Stimulated activated CD4-positive, alpha-beta T cell treated with anti-CD3 and anti-CD28 coated beads, Interleukin-1b, Interleukin-23, amount 100 ng/mL, for 4 hours (primary cell): ENCODE data around the gene NCK1.

Experiments used
- DNase-seq, 2 donors: peaks; one replicate each; pipeline ENCODE4 v3.0.0-alpha.2; 2020; ENCODE audit warnings: low read depth in 2 of 2

The NCK1 gene

GRCh38 chr3:136908297-136908696 is 46.3 kb downstream of the NCK1 start:
- DNase-seq = no peak

DNA sequence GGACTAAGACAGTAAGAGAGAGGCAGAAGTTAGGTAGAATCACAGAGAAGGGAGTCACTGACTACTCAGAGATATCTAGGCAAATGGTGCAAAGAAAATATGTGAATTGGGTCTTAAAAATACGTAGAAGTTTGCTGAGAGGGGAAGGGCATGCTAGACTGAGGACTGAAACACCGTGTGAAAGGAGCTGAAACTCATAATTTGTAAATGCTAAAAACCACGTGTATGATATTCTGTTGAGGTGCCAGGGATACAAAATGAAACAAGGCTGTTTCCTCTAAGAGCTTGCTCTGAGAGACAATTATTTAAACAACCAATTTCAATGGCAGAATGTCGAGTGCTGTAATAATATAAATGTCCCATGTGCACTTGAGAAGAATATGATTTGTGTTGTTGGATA is 47.2 kb downstream of the NCK1 start:
- no peak for DNase-seq

- no peak for DNase-seq
Measured at GRCh38 chr3:136910697-136911096, 48.7 kb downstream of the NCK1 start.

GRCh38 chr3:136913168-136913567 is 51.2 kb downstream of the NCK1 start:
- no peak for DNase-seq

DNA sequence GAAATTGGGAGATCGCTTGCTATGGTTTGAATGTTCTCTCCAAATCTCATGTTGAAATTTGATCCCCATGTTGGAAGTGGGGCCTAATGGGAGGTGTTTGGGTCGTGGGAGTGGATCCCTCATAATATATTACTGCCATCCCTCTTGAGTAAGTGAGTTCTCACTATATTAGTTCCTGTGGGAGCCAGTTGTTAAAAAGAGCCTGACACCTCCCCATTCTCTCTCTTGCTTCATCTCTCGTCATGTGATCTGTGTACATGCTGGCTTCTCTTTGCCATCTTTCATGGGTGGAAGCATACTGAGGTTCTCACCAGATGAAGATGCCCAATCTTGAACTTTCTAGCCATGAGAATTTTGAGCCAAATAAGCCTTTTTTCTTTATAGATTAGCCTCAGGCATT is 52.7 kb downstream of the NCK1 start:
- no peak for DNase-seq

DNA sequence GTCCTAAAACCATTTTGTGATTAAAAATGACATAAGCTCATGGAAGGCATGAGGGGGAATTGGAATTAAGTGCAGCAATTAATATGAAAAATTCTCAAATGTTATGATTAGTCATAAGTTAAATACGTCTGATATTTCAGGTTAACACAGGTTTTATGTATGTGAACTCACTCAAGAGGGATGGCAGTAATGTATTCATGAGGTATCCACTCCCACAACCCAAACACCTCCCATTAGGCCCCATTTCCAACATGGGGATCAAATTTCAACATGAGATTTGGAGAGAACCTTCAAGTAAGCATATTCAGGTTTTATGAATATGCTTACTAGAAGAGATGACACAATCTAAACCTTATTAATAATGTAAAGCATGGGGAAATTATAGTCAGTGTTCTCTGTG is 54.2 kb downstream of the NCK1 start:
- no peak for DNase-seq

DNA sequence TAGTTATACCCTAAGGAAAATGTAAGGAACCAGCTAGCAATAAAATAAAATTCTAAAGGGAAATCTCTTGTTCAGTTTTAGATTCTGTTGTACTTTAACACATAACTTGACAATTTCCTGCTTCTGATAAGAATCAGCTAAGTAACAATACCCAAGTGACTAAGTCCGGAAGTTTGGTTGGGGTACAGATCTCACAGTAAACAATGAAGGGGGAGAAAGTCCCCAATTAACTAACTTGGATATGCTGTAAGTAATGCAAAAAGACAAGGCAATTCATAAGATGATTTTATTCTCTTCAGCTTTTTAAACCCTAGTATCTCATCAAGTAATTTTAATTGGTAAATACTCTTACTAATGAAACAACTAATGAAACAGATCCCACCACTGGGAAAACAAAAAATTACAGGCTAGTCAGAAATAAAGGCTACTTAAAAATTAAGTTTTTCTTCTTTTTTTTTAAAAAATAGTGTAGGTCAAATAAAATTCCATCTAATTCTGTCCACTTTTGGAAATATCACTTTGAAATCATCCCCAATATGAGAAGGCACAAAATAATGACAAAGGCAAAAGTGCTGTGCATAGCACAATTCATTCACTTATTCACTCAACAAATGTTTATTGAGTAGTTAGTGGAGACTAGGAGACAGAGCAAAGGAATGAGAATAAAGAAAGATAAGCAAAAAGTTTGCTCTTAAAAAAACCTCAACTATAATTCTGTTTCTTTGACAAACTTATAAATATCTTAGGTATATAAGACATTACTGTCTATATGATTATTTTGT is 58.0 kb downstream of the NCK1 start:
- no peak for DNase-seq

GRCh38 chr3:136920904-136921611 is 59.0 kb downstream of the NCK1 start:
- DNase-seq = no peak

- DNase-seq = no peak
Measured at GRCh38 chr3:136925425-136926190, 63.6 kb downstream of the NCK1 start.

DNA sequence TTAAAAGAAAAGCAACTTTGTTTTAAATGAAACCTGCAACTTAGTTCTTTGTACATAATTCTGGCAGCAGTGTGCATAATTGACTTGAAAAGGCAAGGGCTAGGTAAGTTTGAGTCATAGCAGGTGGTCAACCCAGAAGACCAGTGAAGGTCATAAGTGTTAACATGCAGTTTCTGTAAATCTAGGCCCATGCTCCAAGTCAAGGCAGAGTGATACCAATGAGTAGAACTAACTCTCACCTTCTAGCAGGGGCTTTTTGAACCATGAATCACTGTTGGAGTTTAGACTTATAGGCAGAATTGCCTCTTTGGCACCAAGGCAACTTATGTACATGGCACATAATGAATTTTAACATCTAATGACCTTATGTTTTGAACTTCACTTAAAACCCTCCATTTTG is 66.2 kb downstream of the NCK1 start:
- DNase-seq = no peak

DNA sequence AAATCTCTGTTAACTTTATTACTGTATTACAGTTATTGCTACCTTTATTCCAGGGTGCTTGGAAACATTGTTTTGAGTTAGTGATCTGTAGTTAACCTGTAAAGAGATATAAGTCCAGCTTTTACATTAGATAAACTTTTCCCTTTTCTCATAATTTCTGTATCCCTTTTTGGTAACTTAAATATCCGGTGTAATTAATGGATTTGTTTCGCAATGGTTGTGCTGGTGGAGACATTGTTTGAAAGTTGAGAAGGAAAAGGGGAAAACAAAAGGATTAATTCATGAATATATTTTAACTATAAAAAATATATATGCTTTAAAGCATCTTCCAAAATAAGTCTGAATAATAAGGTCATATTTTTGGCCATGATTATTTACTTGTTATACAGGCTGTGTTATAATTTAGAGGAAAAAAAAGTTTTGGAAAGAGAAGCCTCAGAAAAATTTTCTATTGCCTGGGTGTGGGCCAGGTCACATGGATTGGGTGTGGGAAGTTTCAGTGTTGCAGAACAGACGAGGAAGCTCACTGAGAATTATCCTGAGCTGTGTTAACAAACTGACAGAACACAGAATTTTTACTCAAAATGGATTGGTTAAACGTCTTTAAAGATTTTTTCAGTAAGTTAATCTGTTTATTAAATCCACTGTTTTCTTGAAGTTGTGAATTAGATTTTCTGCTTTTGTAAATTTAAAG is 68.1 kb downstream of the NCK1 start:
- no peak for DNase-seq

DNA sequence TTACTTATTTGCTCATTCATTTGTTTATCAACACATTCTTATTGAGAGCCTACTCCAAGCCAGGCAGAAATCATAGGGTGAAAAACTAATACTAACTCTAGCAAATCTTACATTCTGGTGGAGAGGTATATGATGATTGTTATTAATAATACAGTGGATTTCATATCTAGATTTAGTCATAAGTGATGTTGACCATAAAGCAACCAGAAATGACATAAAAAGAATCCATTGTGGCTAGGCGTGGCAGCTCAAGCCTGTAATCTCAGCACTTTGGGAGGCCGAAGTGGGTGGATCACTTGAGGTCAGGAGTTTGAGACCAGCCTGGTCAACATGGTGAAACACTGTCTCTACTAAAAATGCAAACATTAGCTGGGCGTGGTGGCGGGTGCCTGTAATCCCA is 69.6 kb downstream of the NCK1 start:
- no peak for DNase-seq

DNA sequence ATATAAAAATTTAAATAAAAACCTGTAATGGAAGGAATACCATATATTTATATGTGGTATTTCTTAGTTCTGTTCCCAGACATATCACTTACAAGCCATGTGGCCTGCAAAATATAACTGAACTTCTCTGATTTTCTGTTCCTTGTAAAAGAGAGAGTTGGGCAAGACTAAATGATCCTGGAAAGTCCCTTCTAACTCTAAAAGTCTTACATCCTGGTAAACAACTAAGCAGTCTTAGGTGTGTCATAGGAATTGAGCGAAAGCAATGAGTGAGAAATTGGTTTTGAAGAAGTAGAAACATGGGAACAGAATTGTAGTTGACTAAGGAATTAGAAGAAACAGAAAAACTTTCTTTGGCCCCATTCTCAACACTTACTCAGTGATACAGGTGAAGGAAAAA is 70.5 kb downstream of the NCK1 start:
- DNase-seq = no peak

DNA sequence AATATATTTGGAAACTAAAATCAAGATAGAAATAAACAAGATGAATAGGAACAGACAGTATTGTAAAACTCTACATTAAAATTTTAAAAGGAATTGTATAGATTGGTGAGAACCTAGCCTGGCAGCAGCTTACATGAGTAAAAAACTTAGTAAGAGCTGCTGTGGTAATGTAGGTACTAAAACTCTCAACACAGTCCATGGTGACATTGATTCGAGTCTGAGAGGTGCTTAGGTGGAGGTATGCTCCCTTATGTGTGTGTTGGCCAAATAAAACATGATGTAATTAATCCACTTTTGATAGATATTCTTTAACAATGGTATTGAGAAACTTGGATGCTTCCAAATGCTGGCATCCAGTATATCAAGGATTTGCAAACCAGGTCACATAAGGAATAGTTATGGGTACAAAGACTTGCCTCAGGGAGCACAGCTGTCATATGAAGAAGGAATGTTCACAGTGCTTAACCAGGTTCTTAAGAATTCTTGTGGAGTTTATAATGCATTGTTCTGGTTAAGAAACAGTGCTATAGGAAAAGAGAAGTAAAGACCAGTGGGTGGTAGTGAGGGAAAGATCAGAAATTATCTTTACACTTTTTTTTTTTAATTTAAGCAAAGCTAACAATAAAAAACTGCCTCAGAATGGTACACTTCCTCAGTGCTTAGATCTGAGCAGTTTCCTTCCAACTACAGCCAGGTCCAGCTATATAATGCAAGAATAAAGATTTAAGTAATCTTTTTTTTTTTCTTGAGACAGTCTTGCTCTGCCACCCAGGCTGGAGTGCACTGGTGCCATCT is 71.2 kb downstream of the NCK1 start:
- DNase-seq = no peak

GRCh38 chr3:136937175-136937574 is 75.2 kb downstream of the NCK1 start:
- no peak for DNase-seq

DNA sequence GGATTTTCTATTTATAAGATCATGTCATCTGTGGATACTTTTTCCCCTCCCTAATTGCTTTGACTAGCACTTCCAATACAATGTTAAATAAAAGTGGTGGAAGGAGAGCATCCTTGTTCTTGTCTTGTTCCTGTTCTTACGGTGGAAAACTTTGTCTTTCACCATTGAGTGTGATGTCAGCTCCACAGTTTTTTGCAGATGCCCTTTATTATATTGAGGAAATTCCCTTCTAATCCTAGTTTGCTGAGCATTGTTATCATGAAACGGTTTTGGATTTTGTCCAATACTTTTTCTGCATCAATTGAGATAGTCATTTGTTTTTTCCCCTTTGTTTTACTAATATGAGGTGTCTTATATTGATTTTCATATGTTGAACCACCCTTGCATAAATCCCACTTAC is 75.8 kb downstream of the NCK1 start:
- DNase-seq = no peak

DNA sequence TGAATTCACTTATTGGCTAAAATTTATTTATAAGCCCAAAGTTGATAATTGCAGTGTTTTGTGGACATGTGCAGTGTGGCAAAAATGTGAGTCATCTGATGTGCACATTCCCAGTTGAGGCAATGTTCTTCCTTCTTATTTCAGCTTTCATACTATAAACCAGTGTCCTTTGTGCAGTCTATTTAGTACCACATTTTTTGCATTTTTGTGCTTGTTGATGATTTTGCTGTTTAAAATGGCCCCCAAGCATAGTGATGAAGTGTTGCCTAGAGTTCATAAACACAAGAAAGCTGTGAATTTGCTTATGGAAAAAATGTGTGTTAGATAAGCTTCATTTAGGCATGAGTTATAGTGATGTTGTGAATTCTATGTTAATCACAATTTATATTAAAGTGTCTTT is 76.3 kb downstream of the NCK1 start:
- no peak for DNase-seq

GRCh38 chr3:136939489-136939888 is 77.5 kb downstream of the NCK1 start:
- no peak for DNase-seq

- DNase-seq = no peak
Measured at GRCh38 chr3:136942803-136943202, 80.8 kb downstream of the NCK1 start.

DNA sequence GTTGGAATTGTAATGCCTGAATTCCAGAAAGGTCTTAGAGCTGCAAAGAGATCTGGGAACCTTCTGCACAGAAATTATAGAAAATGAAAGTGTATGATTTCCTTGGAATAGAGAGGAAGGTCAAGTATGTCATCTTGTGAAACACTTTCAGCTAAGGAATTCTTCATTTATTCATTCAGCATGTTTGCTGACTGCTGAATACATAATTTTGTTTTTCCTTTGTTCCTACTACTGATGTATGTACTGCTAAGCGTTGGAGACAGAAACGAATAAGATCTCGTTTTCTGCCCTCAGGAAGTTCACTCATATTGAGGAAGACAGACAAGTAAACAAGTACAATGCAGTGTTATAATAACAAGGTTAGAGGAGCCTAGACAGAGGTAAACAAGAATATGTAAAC is 81.4 kb downstream of the NCK1 start:
- no peak for DNase-seq

- DNase-seq = no peak
Measured at GRCh38 chr3:136946978-136947377, 85.0 kb downstream of the NCK1 start.
